K562 (cell line): ENCODE measurements around the gene HADHA. TPM values are rescaled to one million over a fixed set of nuclear protein-coding genes. Genes with fewer than 3 reads are reported as not detected.

Experiments used
- ATAC-seq: fragments of 200-7000 bp; cut with Tn5 transposase; 3 replicates; pipeline ENCODE4 v1.9.1; 2020; ENCODE audit warnings: moderate library complexity
- BruUV-seq: library from RNA; stranded (reverse); fragments of 400-500 nt; replicated peaks from 2 replicates; lab custom pipeline; 2021; lab: Mats Ljungman, UMichigan
- CTCF ChIA-PET: fragments of 300-600 bp; formaldehyde crosslinking; extraction: SDS; loops from one replicate; lab custom pipeline; 2021; ENCODE audit warnings: low intra/inter-chr PET ratio; lab: Yijun Ruan, JAX
- POLR2A ChIA-PET: fragments of 300-600, 350-650 bp; sonication (Branson Sonifier 250); formaldehyde crosslinking; extraction: SDS; loops from one replicate; lab custom pipeline; 2021; ENCODE audit warnings: antibody characterized with exemption, inconsistent platforms; lab: Yijun Ruan, JAX
- DNase-seq, 4 experiments: peaks; one replicate each; pipeline versions ENCODE4 v3.0.0 to v3.0.0-alpha.2; 2011 to 2018; ENCODE audit warnings: low spot score in 3 of 4, mixed read lengths in 3 of 4; ENCODE audit errors: extremely low read depth in 1 of 4
- FAIRE-seq: peaks from 2 replicates; lab custom pipeline; 2011; peaks lifted over from hg19 to GRCh38; lab: Jason Lieb, UNC
- H2AFZ ChIP-seq: 2 replicates; pipeline ENCODE4 v1.6.0; 2011; ENCODE audit warnings: low read depth, low read length, control low read depth, inconsistent platforms
- H3K27ac ChIP-seq: fragments of 200-600 bp; 3 replicates; pipeline ENCODE4 v1.8.0; 2011; ENCODE audit warnings: low read depth, mild to moderate bottlenecking, control low read depth, inconsistent platforms, low read length, moderate library complexity, mixed read lengths; ENCODE audit errors: extremely low read depth
- H3K27me3 ChIP-seq, 2 experiments: fragments of 300-600 bp in 1 of 2; 2 replicates in 1 of 2; 3 replicates in 1 of 2; pipeline versions ENCODE4 v1.6.0 to v1.8.0; 2011; ENCODE audit warnings: inconsistent platforms in 2 of 2, low read length in 2 of 2, mild to moderate bottlenecking in 1 of 2, mixed read lengths in 1 of 2, moderate library complexity in 1 of 2; ENCODE audit not compliant: control insufficient read depth in 2 of 2, insufficient read depth in 2 of 2
- H3K36me3 ChIP-seq: fragments of 300-600 bp; 3 replicates; pipeline ENCODE4 v1.8.0; 2011; ENCODE audit warnings: mild to moderate bottlenecking, low read length, inconsistent platforms; ENCODE audit not compliant: control insufficient read depth, insufficient read depth
- H3K4me1 ChIP-seq, 2 experiments: fragments of 200-600 bp in 1 of 2; replicated peaks in 1 of 2; 2 replicates in 1 of 2; 3 replicates in 1 of 2; pipeline versions ENCODE4 v1.5.1 to v1.8.0; 2011; ENCODE audit warnings: inconsistent platforms in 2 of 2, low read length in 2 of 2, mild to moderate bottlenecking in 1 of 2, mixed read lengths in 1 of 2, moderate library complexity in 1 of 2; ENCODE audit not compliant: control insufficient read depth in 2 of 2, insufficient read depth in 2 of 2
- H3K4me2 ChIP-seq: 2 replicates; pipeline ENCODE4 v1.6.1; 2011; ENCODE audit warnings: low read length, control low read depth, inconsistent platforms, mixed read lengths; ENCODE audit not compliant: insufficient read depth
- H3K4me3 ChIP-seq: fragments of 200-600 bp; sonication (generic), shearing (Covaris generic); 2 replicates; pipeline ENCODE4 v1.5.1; 2016; ENCODE audit warnings: control low read depth, inconsistent platforms
- H3K79me2 ChIP-seq: fragments of 200-600 bp; 3 replicates; pipeline ENCODE4 v1.8.0; 2011; ENCODE audit warnings: low read length, inconsistent platforms; ENCODE audit not compliant: control insufficient read depth, insufficient read depth
- H3K9ac ChIP-seq, 2 experiments: 2 replicates each; pipeline versions ENCODE4 v1.6.0 to v1.6.1; 2011; ENCODE audit warnings: low read depth in 2 of 2, low read length in 2 of 2, control low read depth in 1 of 2, inconsistent platforms in 1 of 2, mild to moderate bottlenecking in 1 of 2, mixed read lengths in 1 of 2; ENCODE audit not compliant: insufficient read depth in 1 of 2
- H3K9me1 ChIP-seq: one replicate; pipeline ENCODE4 v1.6.0; 2011; ENCODE audit warnings: inconsistent platforms, mild to moderate bottlenecking, low read length, moderate library complexity; ENCODE audit not compliant: control insufficient read depth, insufficient read depth
- H3K9me3 ChIP-seq: replicated peaks from 2 replicates; pipeline ENCODE4 v1.5.1; 2011; ENCODE audit warnings: low read depth, low read length, inconsistent platforms; ENCODE audit not compliant: control insufficient read depth, insufficient read depth
- H4K20me1 ChIP-seq: replicated peaks from 2 replicates; pipeline ENCODE4 v1.6.1; 2011; ENCODE audit warnings: low read length, inconsistent platforms, mixed read lengths; ENCODE audit not compliant: control insufficient read depth, insufficient read depth
- GABPA ChIP-seq: fragments of 200-800 bp; sonication (Bioruptor generic); conservative IDR thresholded peaks from 2 replicates; pipeline ENCODE4 v1.6.1; 2016; ENCODE audit warnings: low read depth, missing genetic modification characterization, missing compliant biosample characterization
- JUND ChIP-seq, 2 experiments: IDR thresholded peaks; 2 replicates in 1 of 2; 3 replicates in 1 of 2; pipeline ENCODE4 v1.6.1; 2011; ENCODE audit warnings: borderline replicate concordance in 2 of 2, low read depth in 2 of 2, low read length in 2 of 2, improper control_type of control experiment in 1 of 2, missing biosample characterization in 1 of 2, missing genetic modification characterization in 1 of 2, missing genetic modification reagents in 1 of 2
- KDM2B ChIP-seq: fragments of 250-450 bp; sonication (Bioruptor Pico); IDR thresholded peaks from 2 replicates; pipeline ENCODE4 v1.8.0; 2021; ENCODE audit warnings: mild to moderate bottlenecking, moderate library complexity
- RBBP5 ChIP-seq: fragments of 200-600 bp; sonication (generic); IDR thresholded peaks from 2 replicates; pipeline ENCODE4 v1.6.1; 2012; ENCODE audit warnings: borderline replicate concordance, mild to moderate bottlenecking, low read length, control low read depth, inconsistent platforms; ENCODE audit not compliant: insufficient read depth, poor library complexity, severe bottlenecking
- RFX7 ChIP-seq: fragments of 250-450 bp; sonication (Bioruptor Pico); IDR thresholded peaks from 2 replicates; pipeline ENCODE4 v1.5.1; 2021; ENCODE audit warnings: mild to moderate bottlenecking
- SMARCC2 ChIP-seq: fragments of 450-650 bp; IDR thresholded peaks from 2 replicates; pipeline ENCODE4 v1.6.1; 2017; ENCODE audit warnings: antibody characterized with exemption, moderate library complexity, mild to moderate bottlenecking, low read depth
- SNRNP70 ChIP-seq: fragments of 200-400 bp; formaldehyde crosslinking; optimal IDR thresholded peaks from 2 replicates; pipeline ENCODE3; 2017; ENCODE audit warnings: low read depth, low read length
- SRSF9 ChIP-seq: fragments of 200-400 bp; formaldehyde crosslinking; IDR thresholded peaks from 2 replicates; pipeline ENCODE4 v1.6.1; 2017; ENCODE audit warnings: low read depth, low read length, borderline replicate concordance
- XRCC5 ChIP-seq: fragments of 200-400 bp; formaldehyde crosslinking; IDR thresholded peaks from 2 replicates; pipeline ENCODE4 v1.6.1; 2017; ENCODE audit warnings: low read depth, mild to moderate bottlenecking, low read length
- ZKSCAN1 ChIP-seq: fragments of 150-350 bp; IDR thresholded peaks from 2 replicates; pipeline ENCODE4 v1.6.1; 2016; ENCODE audit warnings: low read depth, low read length
- ZNF197 ChIP-seq: fragments of 200-800 bp; sonication (Bioruptor generic); IDR thresholded peaks from 2 replicates; pipeline ENCODE4 v1.6.1; 2016; ENCODE audit warnings: low read depth, missing genetic modification characterization, missing compliant biosample characterization
- ZNF217 ChIP-seq: sonication (generic); formaldehyde crosslinking; IDR thresholded peaks from 2 replicates; pipeline ENCODE4 v1.8.0; 2022; ENCODE audit warnings: mild to moderate bottlenecking, missing genetic modification reagents
- ZNF717 ChIP-seq: fragments of 250-450 bp; sonication (Bioruptor Pico); IDR thresholded peaks from 2 replicates; pipeline ENCODE4 v1.5.0; 2021
- WGBS: fragments of 100-300 bp; shearing (Covaris generic); methylation state at CpG from one replicate; pipeline ENCODE4 v1.1.6; 2016; ENCODE audit warnings: low coverage, mixed read lengths; ENCODE audit not compliant: insufficient coverage; ENCODE audit errors: missing lambda C conversion rate; 5-methylcytosine and 5-hydroxymethylcytosine counted together
- in situ Hi-C: fragments of 300-500 bp; cut with MboI; formaldehyde crosslinking; loops from 4 replicates; pipeline ENCODE4 v1.15.0; 2018; ENCODE audit warnings: inconsistent platforms, mixed read lengths
- intact Hi-C: fragments of 100-400 bp; cut with micrococcal nuclease; formaldehyde crosslinking; loops from 2 replicates; pipeline ENCODE4 v1.14.2; 2022
- polyA plus RNA-seq, 8 experiments: library from polyadenylated mRNA; depleted of rRNA in 4 of 8; stranded (reverse) in 5 of 8; unstranded in 3 of 8; fragments of >200 nt; fragmentation: Nextera tagmentation in 2 of 8; fragmentation: Illumina TruSeq in 1 of 8; extraction: Ambion mirVana in 2 of 8; extraction: Trizol in 1 of 8; gene quantifications; 2 replicates each; pipeline versions ENCODE4 v1.2.1 to v1.2.3, GENCODE V29; 2011 to 2014; ENCODE audit warnings: inconsistent platforms in 1 of 8, missing spikeins in 1 of 8
- total RNA-seq, 7 experiments: library from RNA; depleted of rRNA in 6 of 7; stranded (reverse); fragments of >200 nt in 6 of 7; fragmentation: Illumina TruSeq in 2 of 7; extraction: Trizol in 2 of 7; gene quantifications; 2 replicates each; pipeline versions ENCODE4 v1.2.1 to v1.2.3, GENCODE V29; 2011 to 2021; ENCODE audit warnings: low replicate concordance in 1 of 7
- TF ChIP-seq, protein P1 (sequence below): fragments of 450-650 bp; formaldehyde crosslinking; IDR thresholded peaks from 2 replicates; pipeline ENCODE4 v1.4.0; 2020; ENCODE audit warnings: mild to moderate bottlenecking, moderate library complexity
- TF ChIP-seq, protein P2 (sequence below): sonication (generic); formaldehyde crosslinking; IDR thresholded peaks from 2 replicates; pipeline ENCODE4 v1.8.0; 2022; ENCODE audit warnings: missing genetic modification reagents, mild to moderate bottlenecking, borderline replicate concordance

Gene HADHA
- total and polyA plus RNA-seq, 9 of the 15 experiments (the other 6 are each of a cell fraction or from before 2014, with no cell fraction given), result 145 to 326 (median 202) TPM

DNA sequence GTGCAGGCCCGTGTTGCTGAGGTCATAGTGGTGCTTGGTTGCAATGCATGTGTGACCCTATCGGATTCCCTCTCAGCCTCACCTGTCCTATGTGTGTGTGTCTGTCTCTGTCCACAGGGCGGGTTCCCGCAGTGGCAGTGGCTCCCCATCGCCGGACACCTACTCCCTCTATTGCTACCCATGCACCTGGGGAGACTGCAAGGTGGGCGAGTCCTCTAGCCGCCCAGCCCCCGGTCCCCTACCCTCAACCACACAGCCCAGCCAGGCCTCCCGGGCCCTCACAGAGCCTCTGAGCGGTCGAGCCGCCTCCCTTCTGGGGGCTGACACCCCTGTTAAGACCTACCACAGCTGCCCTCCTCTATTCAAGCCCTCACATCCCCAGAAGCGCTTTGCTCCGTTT is 57.3 kb downstream of the HADHA start:
- H3K4me1 ChIP-seq, result peaks cover 23 to 35% of the 10 kb centered on the region in 2 experiments; a peak in 4 of 5 replicates
- TF ChIP-seq ZNF717 (CRISPR knock-in tag), result no peak
- TF ChIP-seq, protein P1, sequence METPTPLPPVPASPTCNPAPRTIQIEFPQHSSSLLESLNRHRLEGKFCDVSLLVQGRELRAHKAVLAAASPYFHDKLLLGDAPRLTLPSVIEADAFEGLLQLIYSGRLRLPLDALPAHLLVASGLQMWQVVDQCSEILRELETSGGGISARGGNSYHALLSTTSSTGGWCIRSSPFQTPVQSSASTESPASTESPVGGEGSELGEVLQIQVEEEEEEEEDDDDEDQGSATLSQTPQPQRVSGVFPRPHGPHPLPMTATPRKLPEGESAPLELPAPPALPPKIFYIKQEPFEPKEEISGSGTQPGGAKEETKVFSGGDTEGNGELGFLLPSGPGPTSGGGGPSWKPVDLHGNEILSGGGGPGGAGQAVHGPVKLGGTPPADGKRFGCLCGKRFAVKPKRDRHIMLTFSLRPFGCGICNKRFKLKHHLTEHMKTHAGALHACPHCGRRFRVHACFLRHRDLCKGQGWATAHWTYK, result no peak
- no peak for TF ChIP-seq ZNF217 (CRISPR knock-in tag)
- no peak for TF ChIP-seq SRSF9
- TF ChIP-seq ZNF197, result no peak
- TF ChIP-seq GABPA (tag), result no peak
- no peak for TF ChIP-seq JUND (IDR thresholded peaks at IDR 0.05; ENCODE audit: borderline replicate concordance, low read depth, low read length)
- TF ChIP-seq JUND (tag; IDR thresholded peaks at IDR 0.05; ENCODE audit: borderline replicate concordance, low read depth, low read length), result no peak
- TF ChIP-seq KDM2B, result no peak
- no peak for TF ChIP-seq RBBP5
- TF ChIP-seq RFX7 (CRISPR knock-in tag), result no peak
- TF ChIP-seq SNRNP70, result no peak
- TF ChIP-seq ZKSCAN1, result no peak
- TF ChIP-seq XRCC5, result no peak
- TF ChIP-seq, protein P2, sequence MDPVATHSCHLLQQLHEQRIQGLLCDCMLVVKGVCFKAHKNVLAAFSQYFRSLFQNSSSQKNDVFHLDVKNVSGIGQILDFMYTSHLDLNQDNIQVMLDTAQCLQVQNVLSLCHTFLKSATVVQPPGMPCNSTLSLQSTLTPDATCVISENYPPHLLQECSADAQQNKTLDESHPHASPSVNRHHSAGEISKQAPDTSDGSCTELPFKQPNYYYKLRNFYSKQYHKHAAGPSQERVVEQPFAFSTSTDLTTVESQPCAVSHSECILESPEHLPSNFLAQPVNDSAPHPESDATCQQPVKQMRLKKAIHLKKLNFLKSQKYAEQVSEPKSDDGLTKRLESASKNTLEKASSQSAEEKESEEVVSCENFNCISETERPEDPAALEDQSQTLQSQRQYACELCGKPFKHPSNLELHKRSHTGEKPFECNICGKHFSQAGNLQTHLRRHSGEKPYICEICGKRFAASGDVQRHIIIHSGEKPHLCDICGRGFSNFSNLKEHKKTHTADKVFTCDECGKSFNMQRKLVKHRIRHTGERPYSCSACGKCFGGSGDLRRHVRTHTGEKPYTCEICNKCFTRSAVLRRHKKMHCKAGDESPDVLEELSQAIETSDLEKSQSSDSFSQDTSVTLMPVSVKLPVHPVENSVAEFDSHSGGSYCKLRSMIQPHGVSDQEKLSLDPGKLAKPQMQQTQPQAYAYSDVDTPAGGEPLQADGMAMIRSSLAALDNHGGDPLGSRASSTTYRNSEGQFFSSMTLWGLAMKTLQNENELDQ (CRISPR knock-in tag), result no peak
- TF ChIP-seq SMARCC2, result no peak
- in situ Hi-C loops, result no loop called here
- H3K9me3 ChIP-seq, result no peaks in the 10 kb centered on the region
- H3K9me1 ChIP-seq, result peaks cover 7% of the 10 kb centered on the region
- no peaks in the 10 kb centered on the region for H3K27me3 ChIP-seq
- H3K4me3 ChIP-seq, result no peak overlapping the region
- WGBS, result 89% methylated on average over 9 of the region's 15 CpGs
- no peak overlapping the region; a peak in 1 of 4 replicates for H3K9ac ChIP-seq
- BruUV-seq, result no TSS peak
- H3K79me2 ChIP-seq, result peaks cover 9% of the 10 kb centered on the region; the same call in 2 of the 3 replicates
- H2AFZ ChIP-seq, result no peak overlapping the region
- DNase-seq, result no peak
- peaks cover 40% of the 10 kb centered on the region; the same call in 2 of the 3 replicates for H3K36me3 ChIP-seq
- ChIA-PET POLR2A (interaction anchor here (1.3 to 2.5 kb wide), 3 partner anchors 12 to 20 kb away, joined by 4 to 15 read pairs (median 10); no protein-coding TSS in a partner anchor), CTCF (no interaction called here)
- intact Hi-C loops, result no loop called here
- peaks cover 5% of the 10 kb centered on the region; the same call in 1 of the 2 replicates for H4K20me1 ChIP-seq
- no peak for FAIRE-seq
- no peak overlapping the region for H3K27ac ChIP-seq
- ATAC-seq, result no peak
- no peak overlapping the region for H3K4me2 ChIP-seq
